Activated naive CD4-positive, alpha-beta T cell treated with anti-CD3 and anti-CD28 coated beads, Interleukin-2, amount 50 U/mL, for 24 hours (primary cell): ENCODE data around the gene MYCBP2.
"Not testable (repeated sequence)": the region's sequence is repeated elsewhere in the genome, so short reads cannot be mapped to it uniquely, and the experiment has no call there.

Experiments used
- H3K27ac Mint-ChIP-seq: one replicate; pipeline ENCODE4 v1.8.0; 2021; ENCODE audit warnings: mild to moderate bottlenecking, mixed read lengths
- H3K27me3 Mint-ChIP-seq: one replicate; pipeline ENCODE4 v1.8.0; 2021; ENCODE audit warnings: mixed read lengths
- H3K36me3 Mint-ChIP-seq: one replicate; pipeline ENCODE4 v1.8.0; 2021; ENCODE audit warnings: mixed read lengths
- H3K4me1 Mint-ChIP-seq: one replicate; pipeline ENCODE4 v1.8.0; 2021; ENCODE audit warnings: mixed read lengths
- H3K4me3 Mint-ChIP-seq: one replicate; pipeline ENCODE4 v1.8.0; 2021; ENCODE audit warnings: mild to moderate bottlenecking, mixed read lengths
- H3K9me3 Mint-ChIP-seq: one replicate; pipeline ENCODE4 v1.8.0; 2021; ENCODE audit warnings: mixed read lengths

The MYCBP2 gene

GRCh38 chr13:77285632-77286031 is 41.3 kb downstream of the MYCBP2 start:
- peaks cover 42% of the 10 kb centered on the region for H3K4me1 Mint-ChIP-seq
- not testable (repeated sequence) for H3K27ac Mint-ChIP-seq, H3K9me3 Mint-ChIP-seq, H3K4me3 Mint-ChIP-seq, H3K27me3 Mint-ChIP-seq
- H3K36me3 Mint-ChIP-seq = peaks cover 30% of the 10 kb centered on the region

- Mint-ChIP-seq H3K27ac (no peak overlapping the region), H3K9me3 (no peaks in the 10 kb centered on the region), H3K27me3 (no peaks in the 10 kb centered on the region), H3K4me3 (no peak overlapping the region), H3K36me3 (peaks cover 26% of the 10 kb centered on the region), H3K4me1 (peaks cover 42% of the 10 kb centered on the region)
Measured at GRCh38 chr13:77285098-77285497, 41.8 kb downstream of the MYCBP2 start.

DNA sequence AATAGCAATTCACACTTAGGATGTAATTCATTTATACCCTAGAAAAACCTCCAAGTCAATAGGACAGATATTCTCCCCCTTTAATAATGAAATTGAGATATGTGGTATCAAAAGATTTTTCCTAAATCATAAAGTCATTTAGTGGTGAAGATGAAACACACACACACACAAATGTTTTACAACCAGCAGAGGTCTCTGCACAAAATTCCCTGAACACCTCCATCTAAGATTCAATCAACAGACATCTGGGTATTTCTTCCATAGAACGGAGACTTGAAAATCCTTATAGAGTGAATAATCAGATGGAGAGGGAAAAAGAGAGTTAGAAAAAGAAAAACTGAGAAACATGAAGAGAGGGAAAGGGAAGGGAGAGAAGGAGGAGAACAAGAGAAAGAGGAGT is 52.8 kb downstream of the MYCBP2 start:
- H3K4me1 Mint-ChIP-seq = peaks cover 42% of the 10 kb centered on the region
- no peaks in the 10 kb centered on the region for H3K9me3 Mint-ChIP-seq
- no peaks in the 10 kb centered on the region for H3K27me3 Mint-ChIP-seq
- H3K27ac Mint-ChIP-seq = peak overlapping the region; percentile 7
- no peak overlapping the region for H3K4me3 Mint-ChIP-seq
- peaks cover 28% of the 10 kb centered on the region for H3K36me3 Mint-ChIP-seq

DNA sequence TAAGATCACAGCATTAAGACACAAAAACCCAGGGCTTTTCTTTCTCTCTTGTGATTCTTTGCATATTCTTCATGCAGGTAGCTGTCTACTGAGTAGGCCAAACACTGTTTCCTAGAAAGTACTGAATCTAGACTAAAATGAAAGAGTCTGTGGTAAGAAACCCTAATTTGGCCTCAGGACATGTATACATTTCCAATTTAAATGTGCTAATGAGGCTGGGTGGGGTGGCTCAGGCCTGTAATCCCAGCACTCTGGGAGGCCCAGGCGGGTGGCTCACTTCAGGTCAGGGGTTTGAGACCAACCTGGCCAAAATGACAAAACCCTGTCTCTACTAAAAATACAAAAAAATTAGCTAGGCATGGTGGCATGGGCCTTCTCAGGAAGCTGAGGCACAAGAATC is 57.8 kb downstream of the MYCBP2 start:
- peaks cover 24% of the 10 kb centered on the region for H3K36me3 Mint-ChIP-seq
- no peaks in the 10 kb centered on the region for H3K9me3 Mint-ChIP-seq
- no peak overlapping the region for H3K27ac Mint-ChIP-seq
- H3K4me1 Mint-ChIP-seq = peaks cover 5% of the 10 kb centered on the region
- H3K4me3 Mint-ChIP-seq = no peak overlapping the region
- H3K27me3 Mint-ChIP-seq = no peaks in the 10 kb centered on the region

DNA sequence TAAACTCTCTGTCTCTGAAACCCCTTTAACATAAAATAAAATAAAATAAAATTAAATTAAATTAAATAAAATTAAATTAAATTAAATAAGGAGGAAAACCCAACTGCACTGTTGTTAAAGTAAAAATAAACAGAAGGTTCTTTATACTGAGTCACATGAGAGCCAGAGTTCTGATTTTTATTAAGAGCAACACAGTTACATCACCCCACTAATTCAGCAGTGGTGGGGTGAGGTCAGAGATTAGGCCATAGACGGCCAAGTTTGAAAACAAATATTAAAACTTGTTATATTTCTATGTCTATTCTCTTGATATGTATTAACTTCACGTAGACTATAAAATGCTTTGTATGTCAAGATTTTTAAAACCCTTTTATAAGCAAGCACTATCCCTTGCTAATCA is 59.5 kb downstream of the MYCBP2 start:
- Mint-ChIP-seq H3K36me3 (peaks cover 19% of the 10 kb centered on the region), H3K4me1 (peaks cover 4% of the 10 kb centered on the region), H3K9me3 (no peaks in the 10 kb centered on the region), H3K27me3 (no peaks in the 10 kb centered on the region), H3K4me3 (no peak overlapping the region), H3K27ac (no peak overlapping the region)

DNA sequence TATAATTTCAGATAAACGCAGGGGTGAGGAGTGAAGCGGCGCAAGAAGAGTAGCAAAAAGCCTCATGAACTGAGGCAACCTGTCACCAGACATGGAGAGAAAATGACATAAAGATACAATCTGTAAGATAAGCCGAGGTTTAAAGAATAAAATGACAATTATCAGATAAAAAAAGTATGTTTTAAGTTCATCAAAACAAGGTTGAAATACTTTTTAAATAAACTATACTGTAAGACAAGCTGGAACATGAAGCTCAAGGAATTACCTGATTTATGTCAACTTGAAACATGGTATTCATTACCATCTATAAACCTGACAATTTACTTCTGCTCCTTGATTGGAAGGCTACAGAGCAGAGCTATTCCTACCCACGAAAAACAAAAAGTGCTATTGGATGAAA is 61.6 kb downstream of the MYCBP2 start:
- Mint-ChIP-seq H3K27ac (no peak overlapping the region), H3K4me1 (no peaks in the 10 kb centered on the region), H3K4me3 (no peak overlapping the region), H3K36me3 (peaks cover 10% of the 10 kb centered on the region), H3K9me3 (no peaks in the 10 kb centered on the region), H3K27me3 (no peaks in the 10 kb centered on the region)

DNA sequence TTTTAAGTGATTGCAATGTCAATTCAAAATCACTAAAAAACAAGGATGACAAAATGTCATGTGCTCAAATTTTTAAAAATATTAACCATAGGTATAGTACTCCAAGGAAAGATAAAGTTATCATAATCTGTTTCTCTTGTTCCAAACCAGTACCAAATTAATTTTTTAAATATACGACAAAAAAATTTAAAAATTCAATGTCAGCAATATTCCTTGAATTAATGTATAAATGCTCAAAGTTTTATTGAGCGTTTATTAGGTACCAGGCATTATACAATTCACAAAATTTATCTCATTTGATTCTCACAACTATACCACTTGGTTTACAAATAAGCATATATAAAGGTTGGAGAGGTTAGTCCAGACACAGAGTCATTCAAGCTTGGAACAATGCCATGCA is 64.7 kb downstream of the MYCBP2 start:
- Mint-ChIP-seq H3K4me3 (no peak overlapping the region), H3K36me3 (peaks cover 17% of the 10 kb centered on the region), H3K4me1 (no peaks in the 10 kb centered on the region), H3K27me3 (no peaks in the 10 kb centered on the region), H3K9me3 (no peaks in the 10 kb centered on the region), H3K27ac (no peak overlapping the region)

- H3K9me3 Mint-ChIP-seq = peaks cover 8% of the 10 kb centered on the region
Measured at GRCh38 chr13:77250975-77251374, 75.9 kb downstream of the MYCBP2 start.

DNA sequence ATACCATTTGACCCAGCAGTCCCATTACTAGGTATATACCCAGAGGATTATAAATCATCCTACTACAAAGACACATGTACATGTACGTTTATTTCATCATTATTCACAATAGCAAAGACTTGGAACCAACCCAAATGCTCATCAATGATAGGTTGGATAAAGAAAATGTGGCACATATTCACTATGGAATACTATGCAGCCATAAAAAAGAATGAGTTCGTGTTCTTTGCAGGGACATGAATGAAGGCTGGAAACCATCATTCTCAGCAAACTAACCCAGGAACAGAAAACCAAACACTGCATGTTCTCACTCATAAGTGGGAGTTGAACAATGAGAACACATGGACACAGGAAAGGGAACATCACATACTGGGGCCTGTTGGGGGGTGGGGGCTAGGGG is 81.7 kb downstream of the MYCBP2 start:
- H3K4me3 Mint-ChIP-seq, H3K9me3 Mint-ChIP-seq, H3K27me3 Mint-ChIP-seq, H3K27ac Mint-ChIP-seq: not testable (repeated sequence)
- peaks cover 29% of the 10 kb centered on the region for H3K4me1 Mint-ChIP-seq
- peaks cover 44% of the 10 kb centered on the region for H3K36me3 Mint-ChIP-seq

More at GRCh38 chr13:77250975-77251374, 75.9 kb downstream of the MYCBP2 start:
- Mint-ChIP-seq H3K27ac (no peak overlapping the region), H3K4me1 (peaks cover 45% of the 10 kb centered on the region), H3K4me3 (no peak overlapping the region), H3K27me3 (no peaks in the 10 kb centered on the region), H3K36me3 (peaks cover 40% of the 10 kb centered on the region)

DNA sequence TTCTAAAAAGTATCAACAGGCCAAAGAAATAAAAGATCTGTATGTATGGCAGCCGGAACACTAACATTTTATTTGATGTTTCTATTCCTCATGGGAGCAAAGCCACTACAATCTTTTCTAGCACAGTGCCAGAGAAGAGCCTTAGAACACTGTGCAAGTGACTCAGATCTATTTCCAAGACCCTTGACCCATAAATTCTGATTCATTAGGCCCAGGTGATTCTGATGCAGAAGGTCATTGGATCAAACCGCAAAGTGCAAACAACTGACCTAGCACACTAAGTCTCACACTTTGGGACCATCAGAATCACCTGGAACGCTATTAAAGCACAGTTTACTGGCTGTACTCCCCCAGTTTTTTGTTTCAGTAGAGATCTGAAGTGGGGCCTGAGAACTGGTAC is 87.6 kb downstream of the MYCBP2 start:
- Mint-ChIP-seq H3K4me3 (no peak overlapping the region), H3K36me3 (peaks cover 14% of the 10 kb centered on the region), H3K27ac (no peak overlapping the region), H3K9me3 (no peaks in the 10 kb centered on the region), H3K27me3 (no peaks in the 10 kb centered on the region), H3K4me1 (peaks cover 10% of the 10 kb centered on the region)

DNA sequence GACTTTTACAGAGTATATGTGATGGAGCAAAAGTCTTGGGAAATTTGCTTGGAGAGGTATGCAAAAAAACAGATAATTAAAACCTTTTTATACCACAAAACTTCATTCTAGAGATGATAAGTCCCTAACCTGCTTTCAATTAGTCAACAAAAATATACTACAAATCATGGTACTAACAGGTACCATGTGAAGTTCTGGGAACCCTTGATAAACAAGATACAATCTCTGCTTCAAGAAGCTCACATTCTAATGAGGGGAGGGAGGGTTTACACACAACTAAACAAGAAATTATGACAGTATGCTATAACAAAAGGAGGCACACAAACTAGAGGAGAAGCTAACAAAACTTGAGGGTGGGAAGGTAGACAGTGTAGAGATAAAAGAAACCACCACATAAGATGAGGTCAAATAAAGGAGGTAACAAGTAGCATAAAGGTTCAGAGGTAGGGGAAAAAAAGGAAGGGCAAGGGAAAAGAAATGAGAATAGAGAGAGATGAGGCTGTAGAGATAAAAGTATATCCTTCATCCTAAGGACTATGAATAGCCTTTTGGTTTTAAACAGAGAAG is 91.4 kb downstream of the MYCBP2 start:
- no peak overlapping the region for H3K4me3 Mint-ChIP-seq
- H3K36me3 Mint-ChIP-seq = peaks cover 12% of the 10 kb centered on the region
- no peaks in the 10 kb centered on the region for H3K27me3 Mint-ChIP-seq
- no peak overlapping the region for H3K27ac Mint-ChIP-seq
- H3K4me1 Mint-ChIP-seq = peaks cover 25% of the 10 kb centered on the region
- H3K9me3 Mint-ChIP-seq = no peaks in the 10 kb centered on the region

DNA sequence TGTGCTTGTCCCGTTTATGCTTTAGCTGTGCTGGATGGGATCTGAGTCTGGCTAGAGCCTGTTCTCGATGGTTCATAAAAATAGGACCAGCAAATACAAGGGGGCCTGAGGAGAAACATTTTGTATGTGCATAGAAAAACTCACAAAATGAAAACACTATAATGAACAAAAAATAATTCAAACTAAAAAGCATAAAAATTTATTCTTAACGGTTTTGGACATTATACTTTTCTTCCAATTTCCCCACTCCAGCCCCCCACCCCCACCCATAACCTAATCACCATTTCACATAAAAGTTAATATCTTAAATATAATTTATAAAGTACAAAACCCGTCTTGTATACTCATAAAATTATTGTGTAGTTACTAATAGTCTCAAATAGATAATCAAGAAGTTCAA is 93.7 kb downstream of the MYCBP2 start:
- H3K36me3 Mint-ChIP-seq = peaks cover 14% of the 10 kb centered on the region
- no peak overlapping the region for H3K27ac Mint-ChIP-seq
- H3K4me1 Mint-ChIP-seq = peaks cover 35% of the 10 kb centered on the region
- H3K4me3 Mint-ChIP-seq = no peak overlapping the region
- H3K9me3 Mint-ChIP-seq = no peaks in the 10 kb centered on the region
- H3K27me3 Mint-ChIP-seq = no peaks in the 10 kb centered on the region

- H3K36me3 Mint-ChIP-seq = peaks cover 18% of the 10 kb centered on the region
- no peak overlapping the region for H3K4me3 Mint-ChIP-seq
- peaks cover 37% of the 10 kb centered on the region for H3K4me1 Mint-ChIP-seq
- H3K9me3 Mint-ChIP-seq = no peaks in the 10 kb centered on the region
- no peaks in the 10 kb centered on the region for H3K27me3 Mint-ChIP-seq
- H3K27ac Mint-ChIP-seq = peak overlapping the region; percentile 68
Measured at GRCh38 chr13:77230560-77230959, 96.3 kb downstream of the MYCBP2 start.

- Mint-ChIP-seq H3K36me3 (peaks cover 29% of the 10 kb centered on the region), H3K9me3 (no peaks in the 10 kb centered on the region), H3K4me3 (no peak overlapping the region), H3K4me1 (peaks cover 50% of the 10 kb centered on the region), H3K27me3 (no peaks in the 10 kb centered on the region), H3K27ac (peak overlapping the region; percentile 81)
Measured at GRCh38 chr13:77225946-77226345, 100.9 kb downstream of the MYCBP2 start.

DNA sequence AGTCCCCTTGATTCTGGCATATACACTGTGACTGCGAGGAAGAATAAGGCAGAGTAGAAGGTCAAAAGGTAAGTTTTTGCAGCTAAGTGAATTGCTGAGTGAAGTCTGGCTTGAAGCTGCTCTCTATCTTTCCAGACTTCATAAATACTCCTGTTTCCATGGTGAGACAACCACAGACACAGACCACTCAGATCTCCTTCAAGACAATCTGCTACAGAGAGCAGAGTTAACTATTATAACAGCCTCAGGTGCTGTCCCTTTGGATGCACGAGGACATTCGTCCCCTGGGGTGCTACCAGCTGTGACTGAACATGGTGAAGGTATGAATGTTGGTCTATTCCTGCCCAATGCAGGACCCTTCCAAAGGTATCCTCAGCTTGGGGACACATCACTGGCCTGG is 104.0 kb downstream of the MYCBP2 start:
- no peak overlapping the region for H3K27ac Mint-ChIP-seq
- H3K9me3 Mint-ChIP-seq = no peaks in the 10 kb centered on the region
- H3K4me1 Mint-ChIP-seq = peaks cover 36% of the 10 kb centered on the region
- H3K36me3 Mint-ChIP-seq = peaks cover 23% of the 10 kb centered on the region
- no peak overlapping the region for H3K4me3 Mint-ChIP-seq
- H3K27me3 Mint-ChIP-seq = no peaks in the 10 kb centered on the region

GRCh38 chr13:77222000-77222690 is 104.7 kb downstream of the MYCBP2 start:
- Mint-ChIP-seq H3K27ac (no peak overlapping the region), H3K9me3 (no peaks in the 10 kb centered on the region), H3K36me3 (peaks cover 25% of the 10 kb centered on the region), H3K27me3 (no peaks in the 10 kb centered on the region), H3K4me3 (no peak overlapping the region), H3K4me1 (peaks cover 36% of the 10 kb centered on the region)

- Mint-ChIP-seq H3K27ac (no peak overlapping the region), H3K9me3 (no peaks in the 10 kb centered on the region), H3K4me1 (peaks cover 26% of the 10 kb centered on the region), H3K27me3 (no peaks in the 10 kb centered on the region), H3K36me3 (peaks cover 31% of the 10 kb centered on the region), H3K4me3 (no peak overlapping the region)
Measured at GRCh38 chr13:77219401-77219800, 107.5 kb downstream of the MYCBP2 start.
